Endothelial cell of umbilical vein (primary cell): Measurements from ENCODE around the gene PDHB. TPM values are rescaled to one million over a fixed set of nuclear protein-coding genes. Genes with fewer than 3 reads are reported as not detected.

ENCODE experiments used
- BruUV-seq: library from RNA; stranded (reverse); fragments of 400-500 nt; replicated peaks from 2 replicates; lab custom pipeline; 2021; lab: Mats Ljungman, UMichigan
- CTCF ChIA-PET: fragments of 300-600, 350-600 bp; sonication (Branson Sonifier 250); formaldehyde crosslinking; loops from one replicate; lab custom pipeline; 2021; ENCODE audit warnings: antibody characterized with exemption, inconsistent platforms; lab: Charles Lee
- POLR2A ChIA-PET: fragments of 300-600, 350-600 bp; sonication (Branson Sonifier 250); formaldehyde crosslinking; loops from one replicate; lab custom pipeline; 2021; ENCODE audit warnings: antibody characterized with exemption, inconsistent platforms; lab: Charles Lee
- DNase-seq: peaks from one replicate; pipeline ENCODE4 v3.0.0-alpha.2; 2011; ENCODE audit warnings: low read depth, low spot score
- FAIRE-seq: peaks from 2 replicates; lab custom pipeline; 2011; peaks lifted over from hg19 to GRCh38; lab: Jason Lieb, UNC
- H2AFZ ChIP-seq: 2 replicates; pipeline ENCODE4 v1.6.0; 2012; ENCODE audit warnings: low read depth, low read length, control low read depth, inconsistent platforms
- H3K27ac ChIP-seq: 2 replicates; pipeline ENCODE4 v1.5.1; 2011; ENCODE audit warnings: low read depth, mild to moderate bottlenecking, control low read depth, low read length, moderate library complexity; ENCODE audit not compliant: insufficient read depth
- H3K27me3 ChIP-seq, 2 experiments: 2 replicates each; pipeline versions ENCODE4 v1.6.0 to v1.6.1; 2011; ENCODE audit warnings: low read length in 2 of 2, mixed read lengths in 1 of 2; ENCODE audit not compliant: control insufficient read depth in 2 of 2, insufficient read depth in 2 of 2
- H3K36me3 ChIP-seq, 2 experiments: 2 replicates in 1 of 2; 3 replicates in 1 of 2; pipeline ENCODE4 v1.5.1; 2011; ENCODE audit warnings: low read length in 2 of 2, mild to moderate bottlenecking in 1 of 2, moderate library complexity in 1 of 2; ENCODE audit not compliant: control insufficient read depth in 2 of 2, insufficient read depth in 2 of 2; ENCODE audit errors: extremely low read depth in 1 of 2
- H3K4me1 ChIP-seq: 3 replicates; pipeline ENCODE4 v1.5.1; 2011; ENCODE audit warnings: mild to moderate bottlenecking, low read length; ENCODE audit not compliant: control insufficient read depth, insufficient read depth; ENCODE audit errors: extremely low read depth
- H3K4me2 ChIP-seq: 2 replicates; pipeline ENCODE4 v1.6.1; 2011; ENCODE audit warnings: low read length, control low read depth, mixed read lengths; ENCODE audit not compliant: insufficient read depth
- H3K4me3 ChIP-seq, 3 experiments: fragments of 200-600 bp in 1 of 3; sonication (generic), shearing (Covaris generic) in 1 of 3; replicated peaks in 1 of 3; 2 replicates each; pipeline ENCODE4 v1.5.1; 2011 to 2016; ENCODE audit warnings: control low read depth in 3 of 3, low read length in 3 of 3, mild to moderate bottlenecking in 2 of 3, inconsistent platforms in 1 of 3, low read depth in 1 of 3, moderate library complexity in 1 of 3; ENCODE audit not compliant: insufficient read depth in 1 of 3
- H3K79me2 ChIP-seq: 2 replicates; pipeline ENCODE4 v1.6.0; 2012; ENCODE audit warnings: low read length, inconsistent platforms; ENCODE audit not compliant: control insufficient read depth, insufficient read depth
- H3K9ac ChIP-seq: replicated peaks from 2 replicates; pipeline ENCODE3; 2011; ENCODE audit warnings: low read length, control low read depth; ENCODE audit not compliant: insufficient read depth; ENCODE audit errors: extremely low read depth
- H3K9me1 ChIP-seq: replicated peaks from 3 replicates; pipeline ENCODE4 v1.6.0; 2011; ENCODE audit warnings: mild to moderate bottlenecking, low read length; ENCODE audit not compliant: control insufficient read depth, insufficient read depth; ENCODE audit errors: extremely low read depth
- H3K9me3 ChIP-seq: replicated peaks from 2 replicates; pipeline ENCODE4 v1.5.1; 2012; ENCODE audit warnings: low read length, inconsistent platforms; ENCODE audit not compliant: control insufficient read depth, insufficient read depth
- H4K20me1 ChIP-seq: replicated peaks from 2 replicates; pipeline ENCODE3; 2011; ENCODE audit warnings: mild to moderate bottlenecking, low read length; ENCODE audit not compliant: control insufficient read depth, insufficient read depth; ENCODE audit errors: extremely low read depth
- EZH2 ChIP-seq: IDR thresholded peaks from 2 replicates; pipeline ENCODE4 v1.6.1; 2012; ENCODE audit warnings: borderline replicate concordance, low read depth, mild to moderate bottlenecking, moderate library complexity, low read length, inconsistent platforms; ENCODE audit not compliant: severe bottlenecking
- GATA2 ChIP-seq: IDR thresholded peaks from 2 replicates; pipeline ENCODE4 v1.7.0; 2011; ENCODE audit warnings: low read depth, mild to moderate bottlenecking, moderate library complexity, mixed read lengths, low read length; ENCODE audit not compliant: insufficient read length, insufficient read depth
- JUN ChIP-seq: IDR thresholded peaks from 2 replicates; pipeline ENCODE4 v1.6.1; 2011; ENCODE audit warnings: borderline replicate concordance, low read depth; ENCODE audit not compliant: insufficient read length, insufficient read depth
- POLR2A ChIP-seq: IDR thresholded peaks from 2 replicates; pipeline ENCODE4 v1.6.1; 2012; ENCODE audit warnings: low read depth, mild to moderate bottlenecking, control low read depth, low read length
- POLR2AphosphoS5 ChIP-seq: IDR thresholded peaks from 2 replicates; pipeline ENCODE4 v1.6.1; 2012; ENCODE audit warnings: low read depth, mild to moderate bottlenecking, control low read depth, low read length, moderate library complexity; ENCODE audit not compliant: insufficient read depth
- dilution Hi-C: fragments of 300-500 bp; cut with MboI; formaldehyde crosslinking; loops from one replicate; pipeline ENCODE4 v1.15.0; 2019; ENCODE audit warnings: low sequenced_read_pairs; ENCODE audit not compliant: extremely low pct_ligation_motif_present
- intact Hi-C: fragments of 100-400 bp; cut with micrococcal nuclease; formaldehyde crosslinking; loops from one replicate; pipeline ENCODE4 v1.10.0; 2022
- polyA plus RNA-seq, 4 experiments: library from polyadenylated mRNA; depleted of rRNA in 3 of 4; stranded (reverse) in 3 of 4; unstranded in 1 of 4; fragments of >200 nt; gene quantifications; 2 replicates each; pipeline versions ENCODE4 v1.2.1 to v1.2.3, GENCODE V29; 2011 to 2012; ENCODE audit warnings: missing spikeins in 1 of 4
- total RNA-seq: library from RNA; stranded (reverse); gene quantifications from 2 replicates; pipeline ENCODE4 v1.2.3, GENCODE V29; 2021
- TF ChIP-seq, protein P1 (sequence below): IDR thresholded peaks from 2 replicates; pipeline ENCODE4 v1.6.1; 2011; ENCODE audit not compliant: insufficient read depth, insufficient read length
- TF ChIP-seq, protein P2 (sequence below), 2 donors: IDR thresholded peaks; 1 replicate in 1 of 2; 2 replicates in 1 of 2; pipeline ENCODE4 v1.5.1; 2011; ENCODE audit warnings: low read length in 2 of 2, mild to moderate bottlenecking in 2 of 2, moderate library complexity in 2 of 2, control low read depth in 1 of 2, inconsistent platforms in 1 of 2, low read depth in 1 of 2; ENCODE audit not compliant: insufficient read depth in 1 of 2; ENCODE audit errors: extremely low read depth in 1 of 2

The PDHB gene
- total and polyA plus RNA-seq, 2 donors (not counting 3 experiments of a cell fraction or from before 2014, with no cell fraction given), result 50.8 to 60.8 TPM

DNA sequence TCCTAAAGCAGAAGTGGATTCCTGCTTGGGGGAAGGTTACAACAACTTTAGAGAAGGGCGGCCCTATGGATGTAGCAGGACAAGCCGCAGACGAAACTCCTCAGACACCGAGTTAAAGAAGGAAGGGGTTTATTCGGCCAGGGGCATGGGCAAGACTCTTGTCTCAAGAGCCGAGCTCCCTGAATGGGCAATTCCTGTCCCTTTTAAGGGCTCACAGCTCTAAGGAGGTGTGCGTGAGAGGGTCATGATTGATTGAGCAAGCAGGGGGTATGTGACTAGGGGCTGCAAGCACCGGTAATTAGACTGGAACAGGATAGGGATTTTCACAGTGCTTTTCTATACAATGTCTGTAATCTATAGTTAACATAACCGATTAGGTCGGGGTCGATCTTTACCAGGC lies 879 bp upstream of the PDHB start:
- Histone ChIP-seq H3K9ac (no peak overlapping the region), H3K4me3 (no peak overlapping the region), H3K9me1 (no peaks in the 10 kb centered on the region), H3K9me3 (no peaks in the 10 kb centered on the region), H2AFZ (no peak overlapping the region), H3K27me3 (peaks cover 3 to 5% of the 10 kb centered on the region in 2 experiments), H3K79me2 (peaks cover 13% of the 10 kb centered on the region), H3K27ac (no peak overlapping the region), H4K20me1 (no peaks in the 10 kb centered on the region), H3K4me2 (no peak overlapping the region), H3K36me3 (peaks cover 5% of the 10 kb centered on the region in 2 experiments), H3K4me1 (peaks cover 5% of the 10 kb centered on the region)
- TF ChIP-seq POLR2A (no peak), EZH2 (no peak), GATA2 (no peak), POLR2AphosphoS5 (no peak)
- TF ChIP-seq, protein P1, sequence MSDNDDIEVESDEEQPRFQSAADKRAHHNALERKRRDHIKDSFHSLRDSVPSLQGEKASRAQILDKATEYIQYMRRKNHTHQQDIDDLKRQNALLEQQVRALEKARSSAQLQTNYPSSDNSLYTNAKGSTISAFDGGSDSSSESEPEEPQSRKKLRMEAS, result no peak
- FAIRE-seq (no peak), DNase-seq (no peak)
- POLR2A ChIA-PET, result interaction anchor here (0.7 kb wide), 1 partner anchor 92 kb away, joined by 7 read pairs; no protein-coding TSS in a partner anchor
- CTCF ChIA-PET, result interaction anchor here (1.0 to 2.2 kb wide), 3 partner anchors 30 to 129 kb away, joined by 3 to 6 read pairs (median 5); partner anchors contain the start of genes HTD2, KCTD6 and RPP14
- intact Hi-C loops (loop anchor here (5.0 kb wide), 1 partner anchor 102 kb away; the partner anchor contains the start of gene PXK), dilution Hi-C loops (no loop called here)
- no TSS peak for BruUV-seq

- H3K4me2 ChIP-seq, result peak overlapping the region; percentile 41
- H3K4me1 ChIP-seq, result peaks cover 5% of the 10 kb centered on the region
- intact Hi-C loops, result loop anchor here (5.0 kb wide), 1 partner anchor 102 kb away; the partner anchor contains the start of gene PXK
- DNase-seq, result no peak
- BruUV-seq, result TSS peak; percentile 60
- no peaks in the 10 kb centered on the region for H4K20me1 ChIP-seq
- peak overlapping the region; percentile 88 for H2AFZ ChIP-seq
- TF ChIP-seq, protein P2, sequence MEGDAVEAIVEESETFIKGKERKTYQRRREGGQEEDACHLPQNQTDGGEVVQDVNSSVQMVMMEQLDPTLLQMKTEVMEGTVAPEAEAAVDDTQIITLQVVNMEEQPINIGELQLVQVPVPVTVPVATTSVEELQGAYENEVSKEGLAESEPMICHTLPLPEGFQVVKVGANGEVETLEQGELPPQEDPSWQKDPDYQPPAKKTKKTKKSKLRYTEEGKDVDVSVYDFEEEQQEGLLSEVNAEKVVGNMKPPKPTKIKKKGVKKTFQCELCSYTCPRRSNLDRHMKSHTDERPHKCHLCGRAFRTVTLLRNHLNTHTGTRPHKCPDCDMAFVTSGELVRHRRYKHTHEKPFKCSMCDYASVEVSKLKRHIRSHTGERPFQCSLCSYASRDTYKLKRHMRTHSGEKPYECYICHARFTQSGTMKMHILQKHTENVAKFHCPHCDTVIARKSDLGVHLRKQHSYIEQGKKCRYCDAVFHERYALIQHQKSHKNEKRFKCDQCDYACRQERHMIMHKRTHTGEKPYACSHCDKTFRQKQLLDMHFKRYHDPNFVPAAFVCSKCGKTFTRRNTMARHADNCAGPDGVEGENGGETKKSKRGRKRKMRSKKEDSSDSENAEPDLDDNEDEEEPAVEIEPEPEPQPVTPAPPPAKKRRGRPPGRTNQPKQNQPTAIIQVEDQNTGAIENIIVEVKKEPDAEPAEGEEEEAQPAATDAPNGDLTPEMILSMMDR (IDR thresholded peaks at IDR 0.05; ENCODE audit: extremely low read depth in 1 of 2, insufficient read depth in 1 of 2, low read depth in 1 of 2, low read length in 2 of 2), result no peak
- TF ChIP-seq JUN (no peak), POLR2AphosphoS5 (no peak)
- POLR2A ChIA-PET, result interaction anchor here (0.7 kb wide), 1 partner anchor 93 kb away, joined by 7 read pairs; no protein-coding TSS in a partner anchor
- H3K9me1 ChIP-seq, result no peaks in the 10 kb centered on the region
- no peak overlapping the region for H3K9ac ChIP-seq
- dilution Hi-C loops, result no loop called here
- CTCF ChIA-PET, result interaction anchor here (1.0 to 2.2 kb wide), 3 partner anchors 30 to 128 kb away, joined by 3 to 6 read pairs (median 5); partner anchors contain the start of genes HTD2, KCTD6 and RPP14
- H3K9me3 ChIP-seq, result no peaks in the 10 kb centered on the region
- H3K27me3 ChIP-seq, result peaks cover 3 to 5% of the 10 kb centered on the region in 2 experiments
- H3K79me2 ChIP-seq, result peaks cover 13% of the 10 kb centered on the region
- peaks cover 9% of the 10 kb centered on the region in 2 experiments for H3K36me3 ChIP-seq
- no peak overlapping the region for H3K27ac ChIP-seq
- no peak for FAIRE-seq
- peak overlapping the region in 2 of 3 experiments; percentile 19 to 92 for H3K4me3 ChIP-seq
These were observed 504 bp upstream of the PDHB start for GRCh38 chr3:58434168-58434504.
